Measurements from ENCODE around the gene GCLM.
"Not testable (repeated sequence)": the region's sequence is repeated elsewhere in the genome, so short reads cannot be mapped to it uniquely, and the experiment has no call there.

GCLM gene

DNA sequence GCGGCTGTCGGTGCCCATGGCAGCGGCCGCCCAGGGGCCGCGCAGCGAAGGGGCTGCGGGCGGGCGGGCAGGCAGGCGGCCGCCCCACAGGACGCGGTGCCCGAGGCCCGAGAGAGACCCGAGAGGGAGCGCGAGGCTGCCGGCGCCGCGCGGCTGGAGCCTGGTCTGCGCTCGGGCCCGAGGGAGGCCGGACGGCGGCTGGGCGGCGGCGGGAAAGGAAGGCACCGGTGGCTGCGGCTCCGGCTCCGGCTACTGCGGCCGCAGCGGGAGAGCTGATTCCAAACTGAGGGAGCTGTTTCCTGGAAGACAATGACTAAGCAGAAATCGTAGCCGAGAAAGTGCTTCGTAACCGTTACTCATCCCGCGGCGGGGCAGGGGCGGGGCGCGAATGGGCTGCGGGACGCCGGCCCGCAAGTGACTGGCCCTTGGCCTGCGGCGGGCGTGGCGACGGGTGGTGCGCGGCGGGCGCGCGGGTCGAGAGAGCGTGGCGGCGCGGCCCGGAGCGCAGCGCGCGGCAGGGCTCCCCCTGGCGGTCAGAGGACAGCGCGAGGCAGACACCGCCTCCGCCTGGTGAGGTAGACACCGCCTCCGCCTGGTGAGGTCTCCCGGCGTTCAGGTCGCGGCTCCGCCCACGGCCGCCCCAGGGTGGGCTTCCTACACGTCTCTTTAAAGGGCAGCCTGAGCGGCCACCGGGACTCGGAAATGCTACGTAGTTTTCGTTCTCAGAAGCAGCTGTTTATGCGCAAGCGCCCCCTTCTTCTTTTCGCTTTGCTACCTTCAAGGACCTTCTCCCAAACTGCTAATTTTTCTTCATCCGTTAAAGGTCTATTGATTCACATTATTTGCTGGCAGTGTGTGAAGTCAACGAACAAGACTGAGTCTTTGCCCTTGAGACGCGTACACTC is at the start of gene GCLM:
Gene GCLM, minus strand, starts transcription at position 285 of the 905 bp plus-strand sequence. Its CDS starts 267 bp downstream, at position 18.
- DNase-seq (ENCODE audit: low spot score) = peak; percentile 80

- no peak for DNase-seq (ENCODE audit: low spot score)
Measured at GRCh38 chr1:93958726-93959100, 49.5 kb upstream of the GCLM start.

- DNase-seq (ENCODE audit: low spot score) = no peak
Measured at GRCh38 chr1:93958032-93958725, 48.9 kb upstream of the GCLM start.

GRCh38 chr1:93955765-93956164 is 46.5 kb upstream of the GCLM start:
- DNase-seq (ENCODE audit: low spot score) = no peak

DNA sequence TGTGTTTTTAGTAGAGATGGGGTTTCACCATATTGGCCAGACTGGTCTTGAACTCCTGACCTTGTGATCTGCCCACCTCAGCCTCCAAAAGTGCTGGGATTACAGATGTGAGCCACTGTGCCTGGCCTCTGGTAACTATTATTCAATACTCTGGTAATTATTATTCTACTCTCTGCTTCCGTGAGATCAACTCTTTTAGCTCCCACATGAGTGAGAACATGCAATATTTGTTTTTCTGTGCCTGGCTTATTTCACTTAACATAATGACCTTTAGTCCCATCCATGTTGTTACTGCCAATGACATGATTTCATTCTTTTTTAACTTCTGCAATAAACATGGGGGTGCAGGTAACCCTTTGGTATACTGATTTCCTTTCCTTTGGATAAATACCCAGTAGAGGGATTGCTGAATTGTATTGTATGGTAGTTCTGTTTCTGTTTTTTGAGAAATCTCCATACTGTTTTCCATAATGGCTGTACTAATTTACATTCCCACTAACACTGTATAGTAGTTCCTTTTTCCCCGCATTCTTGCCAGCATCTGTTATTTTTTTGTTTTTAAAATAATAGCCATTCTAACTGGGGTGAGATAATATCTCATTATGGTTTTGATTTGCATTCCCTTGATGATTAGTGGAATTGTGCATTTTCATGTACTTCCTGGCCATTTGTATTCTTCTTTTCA is 37.9 kb upstream of the GCLM start:
- not testable (repeated sequence) for DNase-seq (ENCODE audit: low spot score)

DNA sequence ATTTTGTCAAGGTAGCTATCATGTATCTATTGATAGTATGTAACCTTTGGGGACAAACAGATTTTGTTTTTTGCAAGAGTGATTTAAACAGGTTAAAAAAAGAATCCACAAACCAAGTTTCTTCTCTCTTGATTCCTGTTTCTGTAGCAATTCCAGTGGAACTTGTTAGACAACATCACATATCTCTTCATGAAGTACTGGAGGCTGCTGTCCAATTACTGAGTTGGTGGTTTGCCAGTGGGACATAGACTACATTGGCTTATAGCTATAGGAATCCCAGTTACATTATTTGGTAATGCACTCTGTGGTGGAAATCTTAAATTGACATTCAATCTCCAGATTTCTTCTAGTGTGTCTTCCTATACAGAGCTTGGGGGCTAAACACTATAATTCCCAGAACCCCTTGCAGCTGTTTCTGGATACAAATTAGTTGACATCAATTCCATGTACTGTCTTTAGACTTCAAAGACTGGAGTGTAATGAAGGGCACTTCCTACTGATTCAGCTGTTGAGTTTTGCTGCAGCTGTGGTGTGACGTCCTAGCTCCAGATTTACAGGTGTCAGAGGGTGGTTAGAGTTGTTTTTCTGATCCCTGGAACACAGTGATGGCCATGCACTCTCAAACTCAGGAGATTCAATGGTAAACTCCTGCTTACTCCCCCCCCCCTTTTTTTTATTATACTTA is 29.4 kb upstream of the GCLM start:
- no peak for DNase-seq (ENCODE audit: low spot score)

GRCh38 chr1:93937997-93938396 is 28.8 kb upstream of the GCLM start:
- DNase-seq (ENCODE audit: low spot score) = no peak

DNA sequence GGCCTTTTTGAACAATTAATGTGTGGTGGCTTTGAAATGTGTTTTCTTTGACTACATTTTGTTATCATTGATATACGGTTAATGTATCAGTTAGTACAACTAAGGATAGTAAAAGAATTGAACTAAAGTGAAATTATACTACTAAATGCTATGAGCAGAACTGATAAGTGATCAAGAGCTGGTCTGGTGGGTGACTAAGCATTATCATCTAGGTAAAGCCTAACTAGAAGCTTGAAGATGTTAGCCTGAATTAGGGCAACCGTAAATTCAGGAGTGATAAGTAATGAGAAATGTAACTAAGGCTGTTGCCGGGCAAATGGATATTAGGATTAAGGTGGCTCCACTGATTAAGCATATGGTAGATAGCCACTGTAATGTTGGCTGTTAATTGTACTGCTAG is 16.0 kb upstream of the GCLM start:
- DNase-seq (ENCODE audit: low spot score) = no peak

DNA sequence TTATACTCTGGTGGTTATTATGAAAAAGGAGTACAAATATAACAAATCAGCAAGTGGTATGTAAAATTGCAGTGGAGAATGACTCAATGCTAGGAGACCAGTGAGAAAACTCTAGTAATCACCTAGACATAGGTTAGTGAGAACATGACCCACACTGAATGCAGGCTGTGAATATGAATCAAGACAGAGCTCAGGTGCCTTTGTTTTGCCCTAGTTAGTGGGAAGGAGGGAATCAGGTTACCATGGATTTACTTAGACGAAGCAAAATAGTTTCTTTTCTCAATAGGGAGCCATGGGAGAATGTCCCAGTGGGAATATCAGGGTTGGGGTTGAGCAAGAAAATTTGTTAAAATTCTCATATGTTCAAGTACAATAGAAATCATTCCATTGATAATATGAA is 10.6 kb upstream of the GCLM start:
- DNase-seq (ENCODE audit: low spot score) = no peak

GRCh38 chr1:93917302-93917701 is 8.1 kb upstream of the GCLM start:
- no peak for DNase-seq (ENCODE audit: low spot score)

DNA sequence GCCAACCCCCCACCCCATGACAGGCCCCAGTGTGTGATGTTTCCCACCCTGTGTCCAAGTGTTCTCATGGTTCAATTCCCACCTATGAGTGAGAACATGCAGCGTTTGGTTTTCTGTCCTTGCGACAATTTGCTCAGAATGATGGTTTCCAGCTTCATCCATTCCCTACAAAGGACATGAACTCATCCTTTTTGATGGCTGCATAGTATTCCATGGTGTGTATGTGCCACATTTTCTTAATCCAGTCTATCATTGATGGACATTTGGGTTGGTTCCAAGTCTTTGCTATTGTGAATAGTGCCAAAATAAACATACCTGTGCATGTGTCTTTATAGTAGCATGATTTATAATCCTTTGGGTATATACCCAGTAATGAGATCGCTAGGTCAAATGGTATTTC is 1.6 kb upstream of the GCLM start:
- not testable (repeated sequence) for DNase-seq (ENCODE audit: low spot score)

GRCh38 chr1:93910305-93910704 is 1.1 kb upstream of the GCLM start:
- DNase-seq (ENCODE audit: low spot score) = no peak

- DNase-seq (ENCODE audit: low spot score) = peak; percentile 24
Measured at GRCh38 chr1:93908394-93909145, 660 bp downstream of the GCLM start.

DNA sequence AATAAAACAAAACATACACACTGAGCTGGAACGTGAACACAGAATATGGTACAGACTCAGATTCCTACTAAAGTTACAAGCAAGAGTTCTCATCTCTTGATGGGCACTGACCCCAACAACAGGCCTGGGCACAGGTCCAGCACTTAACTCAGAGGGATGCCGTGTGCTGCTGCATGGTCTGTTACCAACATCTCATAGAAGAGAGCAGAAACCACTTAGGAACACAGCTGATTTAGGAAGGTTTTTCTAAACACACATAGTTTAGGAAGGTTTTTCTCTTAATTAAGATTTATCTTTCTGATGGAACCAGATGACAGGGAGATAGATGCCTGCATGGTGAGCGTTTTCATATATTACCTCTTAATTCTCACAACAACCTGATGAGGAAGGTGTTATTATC is 1.5 kb downstream of the GCLM start:
- peak; percentile 40 for DNase-seq (ENCODE audit: low spot score)

GRCh38 chr1:93906480-93906879 is 2.8 kb downstream of the GCLM start:
- DNase-seq (ENCODE audit: low spot score) = no peak

DNA sequence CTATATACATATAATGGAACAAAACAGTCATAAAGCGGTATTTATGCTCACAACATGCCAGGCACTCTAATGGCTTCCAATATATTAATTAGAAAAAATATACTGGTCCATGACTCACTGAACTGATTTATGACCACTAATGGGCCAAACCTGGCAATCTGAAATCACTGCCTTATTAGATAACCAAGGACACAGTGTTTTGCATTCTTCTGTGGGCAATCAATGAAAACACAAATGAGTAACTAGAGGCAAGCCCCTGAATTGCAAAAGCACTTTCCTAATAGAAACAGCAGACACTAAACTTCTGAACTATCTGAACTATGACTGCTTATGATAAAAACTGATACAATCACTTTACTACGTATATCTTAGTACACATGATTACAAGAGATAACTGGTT is 3.5 kb downstream of the GCLM start:
- peak; percentile 23 for DNase-seq (ENCODE audit: low spot score)

DNA sequence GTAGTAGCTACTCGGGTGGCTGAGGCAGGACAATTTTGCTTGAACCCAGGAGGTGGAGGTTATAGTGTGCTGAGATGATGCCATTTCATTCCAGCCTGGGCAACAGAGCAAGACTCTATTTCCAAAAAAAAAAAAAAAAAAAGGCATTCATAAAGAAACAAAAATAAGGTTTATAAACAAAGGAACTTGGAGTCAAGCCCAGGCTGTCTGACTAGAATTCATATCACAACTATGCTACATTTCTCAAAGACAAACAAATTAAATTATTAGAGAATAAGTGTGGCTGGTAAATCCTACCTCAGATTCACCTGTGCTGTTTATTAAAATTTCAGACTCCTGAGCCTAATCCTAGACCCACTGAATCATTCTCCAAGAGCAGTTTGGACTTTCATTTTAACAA is 4.2 kb downstream of the GCLM start:
- DNase-seq (ENCODE audit: low spot score) = no peak

DNA sequence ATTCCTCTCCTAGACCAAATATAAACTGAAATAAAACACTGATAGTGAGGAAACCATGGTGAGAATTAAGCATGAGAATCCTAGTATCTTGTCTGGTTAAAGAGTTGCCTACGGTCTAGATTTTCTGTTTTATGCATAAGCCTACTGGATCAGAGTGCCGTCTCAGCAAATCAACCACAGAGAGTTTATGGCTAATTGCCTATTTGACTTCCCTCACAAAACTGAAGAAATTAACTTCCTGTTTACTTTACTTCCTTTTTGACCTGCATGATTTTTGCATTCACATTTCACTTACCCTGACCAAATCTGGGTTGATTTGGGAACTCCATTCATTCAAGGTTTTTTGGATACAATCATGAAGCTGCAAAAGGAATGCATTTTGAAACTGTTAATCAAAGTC is 5.0 kb downstream of the GCLM start:
- no peak for DNase-seq (ENCODE audit: low spot score)

DNA sequence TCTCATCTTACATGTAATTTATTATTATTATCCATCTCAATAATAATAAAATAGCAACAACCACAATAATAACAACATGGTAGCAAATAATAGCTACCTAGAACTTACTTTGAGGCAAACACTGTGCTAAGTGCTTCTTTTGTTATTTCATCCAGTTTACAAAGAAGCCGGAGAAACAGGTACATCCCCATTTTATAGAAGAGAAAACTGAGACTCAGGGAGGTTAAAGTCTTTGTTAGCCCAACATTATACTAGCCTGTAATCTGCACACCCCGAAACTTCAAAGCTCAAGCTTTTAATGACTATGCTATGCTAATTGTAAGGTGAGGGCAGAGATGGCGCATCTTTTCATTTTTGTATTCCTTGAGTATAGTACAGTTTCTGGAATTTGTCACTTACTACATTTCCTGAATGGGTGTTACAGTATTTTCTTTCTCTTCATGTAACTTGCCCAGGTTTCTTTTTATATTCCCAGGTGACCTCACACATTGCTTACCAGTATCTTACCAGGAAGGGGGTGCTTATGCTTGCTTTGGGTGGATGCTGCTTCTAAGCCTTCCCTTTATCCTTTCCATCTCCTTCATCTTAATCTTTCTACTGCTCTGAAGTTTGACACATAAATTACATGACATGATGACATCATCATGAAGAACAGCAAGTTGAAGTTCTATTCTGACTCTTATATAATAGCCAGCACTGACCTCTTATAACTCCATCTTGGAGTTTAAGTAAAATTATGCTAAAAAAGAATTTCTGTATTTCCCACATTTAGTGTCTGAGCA is 8.3 kb downstream of the GCLM start:
- no peak for DNase-seq (ENCODE audit: low spot score)

DNA sequence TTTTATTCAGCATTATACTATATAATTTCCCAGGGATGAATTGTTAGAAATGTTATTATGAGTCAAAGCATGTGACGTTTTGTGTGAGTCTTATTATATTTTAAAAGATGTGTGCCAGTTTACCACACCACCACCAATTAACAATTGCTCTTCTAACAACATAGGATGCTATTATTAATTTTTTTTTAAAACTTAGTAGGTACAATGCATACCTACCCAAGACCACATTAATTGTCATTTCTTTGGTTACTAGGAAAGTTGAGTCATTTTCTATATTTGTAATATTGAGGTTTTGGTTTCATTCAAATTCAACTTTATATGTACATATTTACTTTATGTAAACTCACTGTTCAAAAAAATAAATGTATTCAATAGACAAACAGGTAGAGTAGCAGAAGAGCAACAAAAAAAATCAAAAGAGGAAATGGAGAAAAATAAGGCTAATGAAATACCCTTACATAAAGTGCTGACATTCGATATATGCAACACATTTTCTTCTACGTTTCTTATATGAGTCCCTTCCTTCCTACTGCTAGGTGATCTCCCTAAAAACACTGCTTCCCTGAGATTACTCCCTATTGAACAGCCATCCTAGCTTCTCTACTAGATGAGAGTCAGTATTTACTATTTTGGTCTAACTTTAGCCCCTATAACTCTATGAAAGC is 9.6 kb downstream of the GCLM start:
- DNase-seq (ENCODE audit: low spot score) = no peak

Data from HuH-7.5 (cell line).